ENCODE measurements around the gene FAM171A2. TPM values are rescaled to one million over a fixed set of nuclear protein-coding genes. Genes with fewer than 3 reads are reported as not detected.
"Not testable (repeated sequence)": the region's sequence is repeated elsewhere in the genome, so short reads cannot be mapped to it uniquely, and the experiment has no call there.

The FAM171A2 gene
- total RNA-seq, 2 donors from 2014 or later, result 2.4 to 3.3 TPM

- no peak for DNase-seq (ENCODE audit: low spot score)
- Histone ChIP-seq H3K27ac (no peak overlapping the region), H3K9me3 (no peaks in the 10 kb centered on the region), H3K27me3 (no peaks in the 10 kb centered on the region), H3K4me1 (no peaks in the 10 kb centered on the region), H3K36me3 (peaks cover 46% of the 10 kb centered on the region), H3K4me3 (no peak overlapping the region)
- TF ChIP-seq CTCF (IDR thresholded peaks at IDR 0.05), result no peak
These were observed 35.3 kb upstream of the FAM171A2 start for GRCh38 chr17:44398692-44399691.

GRCh38 chr17:44397479-44398440 is 34.1 kb upstream of the FAM171A2 start:
- Histone ChIP-seq H3K27ac (no peak overlapping the region), H3K4me3 (no peak overlapping the region), H3K27me3 (no peaks in the 10 kb centered on the region), H3K4me1 (no peaks in the 10 kb centered on the region), H3K36me3 (peaks cover 36% of the 10 kb centered on the region), H3K9me3 (no peaks in the 10 kb centered on the region)
- no peak for TF ChIP-seq CTCF (IDR thresholded peaks at IDR 0.05)
- no peak for DNase-seq (ENCODE audit: low spot score)

- Histone ChIP-seq H3K4me1 (no peaks in the 10 kb centered on the region), H3K9me3 (no peaks in the 10 kb centered on the region), H3K4me3 (no peak overlapping the region), H3K27ac (no peak overlapping the region), H3K36me3 (peaks cover 33% of the 10 kb centered on the region), H3K27me3 (no peaks in the 10 kb centered on the region)
- DNase-seq (ENCODE audit: low spot score), result no peak
- no peak for TF ChIP-seq CTCF (IDR thresholded peaks at IDR 0.05)
These were observed 33.3 kb upstream of the FAM171A2 start for GRCh38 chr17:44396946-44397345.

GRCh38 chr17:44394833-44395232 is 31.2 kb upstream of the FAM171A2 start:
- Histone ChIP-seq H3K27ac (no peak overlapping the region), H3K27me3 (no peaks in the 10 kb centered on the region), H3K9me3 (no peaks in the 10 kb centered on the region), H3K4me1 (no peaks in the 10 kb centered on the region), H3K4me3 (no peak overlapping the region), H3K36me3 (peaks cover 13% of the 10 kb centered on the region)
- TF ChIP-seq CTCF (IDR thresholded peaks at IDR 0.05), result no peak
- no peak for DNase-seq (ENCODE audit: low spot score)

DNA sequence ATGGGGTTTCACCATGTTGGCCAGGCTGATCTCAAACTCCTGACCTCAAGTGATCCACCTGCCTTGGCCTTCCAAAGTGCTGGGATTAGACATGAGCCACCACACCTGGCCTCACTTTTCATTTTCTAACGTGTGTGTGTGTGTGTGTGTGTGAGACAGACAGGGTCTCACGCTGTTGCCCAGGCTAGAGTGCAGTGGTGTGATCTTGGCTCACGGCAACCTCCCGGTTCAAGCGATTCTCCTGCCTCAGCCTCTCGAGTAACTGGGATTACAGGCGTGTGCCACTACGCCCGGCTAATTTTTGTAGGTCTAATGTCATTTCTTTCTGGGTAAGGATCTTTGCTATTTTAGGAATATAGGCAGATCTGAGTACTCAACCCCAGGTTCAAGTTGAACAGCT is 30.5 kb upstream of the FAM171A2 start:
- not testable (repeated sequence) for H3K4me3 ChIP-seq, H3K27ac ChIP-seq, H3K4me1 ChIP-seq, H3K9me3 ChIP-seq, H3K36me3 ChIP-seq, H3K27me3 ChIP-seq
- DNase-seq (ENCODE audit: low spot score), result peak; percentile 43

Measured in right atrium auricular region (tissue), 2 donors.